OCI-LY7 (cell line): ENCODE results near the gene NSRP1. TPM values are rescaled to one million over a fixed set of nuclear protein-coding genes. Genes with fewer than 3 reads are reported as not detected.

Source experiments
- BruUV-seq: library from RNA; stranded (reverse); fragments of 400-500 nt; replicated peaks from 2 replicates; lab custom pipeline; 2021; lab: Mats Ljungman, UMichigan
- CTCF ChIA-PET: fragments of 300-600 bp; sonication (Branson Sonifier 250); formaldehyde crosslinking; loops from one replicate; lab custom pipeline; 2022; ENCODE audit warnings: antibody characterized with exemption; ENCODE audit not compliant: unreplicated experiment; lab: Charles Lee
- POLR2A ChIA-PET: fragments of 300-600 bp; sonication (Branson Sonifier 250); formaldehyde crosslinking; loops from one replicate; lab custom pipeline; 2022; ENCODE audit warnings: antibody characterized with exemption; lab: Charles Lee
- DNase-seq: peaks from one replicate; pipeline ENCODE4 v3.0.0-alpha.2; 2015; ENCODE audit warnings: low spot score
- H2AFZ ChIP-seq: fragments of 200-600 bp; sonication (generic), shearing (Covaris generic); 2 replicates; pipeline ENCODE4 v1.6.1; 2014; ENCODE audit warnings: mild to moderate bottlenecking, antibody characterized with exemption, low read length, moderate library complexity
- H3K27ac ChIP-seq: fragments of 200-600 bp; sonication (generic); 2 replicates; pipeline ENCODE4 v1.5.1; 2014; ENCODE audit warnings: mixed run types, low read depth, mild to moderate bottlenecking, moderate library complexity, low read length, inconsistent platforms; ENCODE audit not compliant: poor library complexity, severe bottlenecking
- H3K36me3 ChIP-seq: fragments of 200-600 bp; sonication (generic); 2 replicates; pipeline ENCODE4 v1.6.1; 2014; ENCODE audit warnings: mild to moderate bottlenecking, antibody characterized with exemption, low read length, moderate library complexity, mixed read lengths; ENCODE audit not compliant: insufficient read depth
- H3K4me1 ChIP-seq: fragments of 200-600 bp; sonication (generic); 2 replicates; pipeline ENCODE4 v1.5.1; 2014; ENCODE audit warnings: mild to moderate bottlenecking, low read length; ENCODE audit not compliant: insufficient read depth, poor library complexity, severe bottlenecking
- H3K4me2 ChIP-seq: fragments of 200-600 bp; sonication (generic); 2 replicates; pipeline ENCODE4 v1.6.1; 2014; ENCODE audit warnings: mild to moderate bottlenecking, low read length
- H3K4me3 ChIP-seq: fragments of 200-600 bp; sonication (generic); 2 replicates; pipeline ENCODE4 v1.5.1; 2014; ENCODE audit warnings: mild to moderate bottlenecking, low read depth, low read length; ENCODE audit not compliant: poor library complexity, severe bottlenecking
- H3K79me2 ChIP-seq: fragments of 200-600 bp; sonication (generic); 2 replicates; pipeline ENCODE4 v1.6.1; 2016; ENCODE audit warnings: low read depth, mild to moderate bottlenecking, low read length, moderate library complexity, mixed read lengths; ENCODE audit not compliant: insufficient read depth
- H3K9me2 ChIP-seq: fragments of 200-600 bp; sonication (generic); 2 replicates; pipeline ENCODE4 v1.6.1; 2016; ENCODE audit warnings: mild to moderate bottlenecking, low read length, mixed read lengths; ENCODE audit not compliant: insufficient read depth
- H3K9me3 ChIP-seq: fragments of 200-600 bp; sonication (generic); 2 replicates; pipeline ENCODE4 v1.6.1; 2014; ENCODE audit warnings: mild to moderate bottlenecking, mixed run types, low read length, mixed read lengths
- H4K20me1 ChIP-seq: fragments of 200-600 bp; sonication (generic); 2 replicates; pipeline ENCODE4 v1.6.1; 2014; ENCODE audit warnings: mild to moderate bottlenecking, antibody characterized with exemption, low read length, moderate library complexity, mixed read lengths; ENCODE audit not compliant: insufficient read depth
- CTCF ChIP-seq: fragments of 200-600 bp; sonication (generic); conservative IDR thresholded peaks from 2 replicates; pipeline ENCODE4 v1.5.1; 2014; ENCODE audit warnings: mild to moderate bottlenecking, antibody characterized with exemption, low read length, moderate library complexity, mixed read lengths
- EZH2phosphoT487 ChIP-seq: fragments of 200-600 bp; sonication (generic); IDR thresholded peaks from 2 replicates; pipeline ENCODE4 v1.6.1; 2018; ENCODE audit warnings: low read depth, borderline replicate concordance, mild to moderate bottlenecking, mixed run types, antibody characterized with exemption, low read length, moderate library complexity, mixed read lengths
- intact Hi-C: fragments of 100-400 bp; cut with micrococcal nuclease; formaldehyde crosslinking; loops from one replicate; pipeline ENCODE4 v1.10.0; 2022; ENCODE audit not compliant: unreplicated experiment
- total RNA-seq, 2 experiments: library from RNA; depleted of rRNA in 1 of 2; stranded (reverse); fragments of >200 nt in 1 of 2; shearing (Covaris generic) in 1 of 2; gene quantifications; 2 replicates each; pipeline ENCODE4 v1.2.3, GENCODE V29; 2014 to 2022

NSRP1 gene
- total RNA-seq, 2 experiments from 2014 or later, result 18.6 to 44.1 TPM

- no peak overlapping the region for H3K4me2 ChIP-seq
- no peaks in the 10 kb centered on the region for H3K9me2 ChIP-seq
- H3K9me3 ChIP-seq, result no peaks in the 10 kb centered on the region
- H3K27ac ChIP-seq, result no peak overlapping the region
- no peak overlapping the region for H3K4me3 ChIP-seq
- intact Hi-C loops, result no loop called here
- no peaks in the 10 kb centered on the region for H3K4me1 ChIP-seq
- no peaks in the 10 kb centered on the region for H4K20me1 ChIP-seq
- no peaks in the 10 kb centered on the region for H3K79me2 ChIP-seq
- no peaks in the 10 kb centered on the region for H3K36me3 ChIP-seq
- no TSS peak for BruUV-seq
- DNase-seq, result no peak
- ChIA-PET CTCF (no interaction called here), POLR2A (interaction anchor here (1.1 to 1.2 kb wide), 2 partner anchors 22 to 34 kb away, joined by 3 read pairs; no protein-coding TSS in a partner anchor)
- no peak overlapping the region for H2AFZ ChIP-seq
- TF ChIP-seq CTCF (peak; percentile 33), EZH2phosphoT487 (no peak)
These were observed 86.9 kb downstream of the NSRP1 start for GRCh38 chr17:30203471-30203981.

DNA sequence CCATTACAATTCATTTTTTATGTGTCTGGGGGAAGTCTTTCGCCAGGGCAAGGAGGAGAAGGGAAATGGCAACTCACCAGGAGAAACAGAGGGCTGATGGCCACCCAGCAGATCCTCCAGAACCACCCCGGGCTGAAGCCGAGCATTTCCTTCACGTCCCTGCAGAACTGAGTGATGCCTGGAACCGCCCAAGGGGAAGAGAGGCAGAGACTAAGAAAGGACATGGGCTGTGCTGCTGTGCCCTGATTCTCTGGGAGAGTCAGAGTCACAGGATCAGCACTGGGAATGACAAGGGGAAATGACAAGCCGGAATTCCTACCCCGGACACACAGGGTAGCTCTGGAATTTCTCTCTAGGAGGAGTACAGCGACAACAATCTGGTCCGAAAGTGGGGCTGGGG, 91.0 kb downstream of the NSRP1 start:
- Histone ChIP-seq H3K9me3 (no peaks in the 10 kb centered on the region), H4K20me1 (no peaks in the 10 kb centered on the region), H2AFZ (no peak overlapping the region), H3K4me3 (no peak overlapping the region), H3K4me2 (no peak overlapping the region), H3K4me1 (no peaks in the 10 kb centered on the region), H3K79me2 (no peaks in the 10 kb centered on the region), H3K27ac (no peak overlapping the region), H3K36me3 (no peaks in the 10 kb centered on the region), H3K9me2 (no peaks in the 10 kb centered on the region)
- intact Hi-C loops, result no loop called here
- ChIA-PET CTCF (no interaction called here), POLR2A (no interaction called here)
- no peak for DNase-seq
- BruUV-seq, result no TSS peak
- TF ChIP-seq CTCF (no peak), EZH2phosphoT487 (no peak)

DNA sequence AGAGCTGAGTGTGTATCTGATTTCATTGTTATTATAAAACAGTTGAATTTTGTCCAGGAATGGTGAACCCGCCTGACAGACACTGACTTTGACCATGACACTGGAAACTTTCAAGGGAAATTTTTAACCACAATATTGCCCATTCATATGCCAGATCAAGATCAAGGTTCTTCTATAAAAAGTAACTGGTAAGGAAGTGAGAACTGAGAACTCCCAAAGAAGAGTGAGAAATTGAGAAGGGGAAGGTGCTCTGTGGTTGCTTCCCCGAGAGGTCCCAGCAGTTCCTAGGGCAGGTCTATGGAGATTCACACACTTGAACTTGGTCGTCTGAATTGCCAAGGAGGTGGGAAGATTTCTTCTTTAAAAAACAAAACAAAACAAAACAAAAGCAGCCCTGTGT, 91.6 kb downstream of the NSRP1 start:
- no peak for TF ChIP-seq CTCF
- no peak for TF ChIP-seq EZH2phosphoT487
- no peaks in the 10 kb centered on the region for H3K4me1 ChIP-seq
- no peak overlapping the region for H2AFZ ChIP-seq
- H3K36me3 ChIP-seq, result no peaks in the 10 kb centered on the region
- H3K9me3 ChIP-seq, result no peaks in the 10 kb centered on the region
- intact Hi-C loops, result no loop called here
- ChIA-PET CTCF (no interaction called here), POLR2A (no interaction called here)
- H3K4me3 ChIP-seq, result no peak overlapping the region
- H3K27ac ChIP-seq, result no peak overlapping the region
- H3K4me2 ChIP-seq, result no peak overlapping the region
- H4K20me1 ChIP-seq, result no peaks in the 10 kb centered on the region
- H3K79me2 ChIP-seq, result no peaks in the 10 kb centered on the region
- H3K9me2 ChIP-seq, result no peaks in the 10 kb centered on the region
- no TSS peak for BruUV-seq
- no peak for DNase-seq
